ENCODE results near the gene PRR33.
"Not testable (repeated sequence)": the region's sequence is repeated elsewhere in the genome, so short reads cannot be mapped to it uniquely, and the experiment has no call there.

The PRR33 gene

GRCh38 chr11:1889941-1890855, 1.5 kb downstream of the PRR33 start:
- DNase-seq (ENCODE audit: low read depth in 2 of 2, low spot score in 1 of 2) = no peak

- DNase-seq (ENCODE audit: low read depth in 2 of 2, low spot score in 1 of 2) = peak; percentile 18 to 68
Measured at GRCh38 chr11:1889224-1889930, 2.3 kb downstream of the PRR33 start.

- DNase-seq (ENCODE audit: low read depth in 2 of 2, low spot score in 1 of 2) = no peak
Measured at GRCh38 chr11:1888811-1889210, 2.9 kb downstream of the PRR33 start.

GRCh38 chr11:1888347-1888753, 3.3 kb downstream of the PRR33 start:
- no peak for DNase-seq (ENCODE audit: low read depth in 2 of 2, low spot score in 1 of 2)

- DNase-seq (ENCODE audit: low read depth in 2 of 2, low spot score in 1 of 2) = no peak
Measured at GRCh38 chr11:1887451-1888346, 4.0 kb downstream of the PRR33 start.

- not testable (repeated sequence) for DNase-seq (ENCODE audit: low read depth in 2 of 2, low spot score in 1 of 2)
Measured at GRCh38 chr11:1886551-1886950, 5.1 kb downstream of the PRR33 start.

- no peak for DNase-seq (ENCODE audit: low read depth in 2 of 2, low spot score in 1 of 2)
Measured at GRCh38 chr11:1884303-1884700, 7.4 kb downstream of the PRR33 start.

GRCh38 chr11:1883346-1884302, 8.1 kb downstream of the PRR33 start:
- DNase-seq (ENCODE audit: low read depth in 2 of 2, low spot score in 1 of 2) = no peak

- DNase-seq (ENCODE audit: low read depth in 2 of 2, low spot score in 1 of 2) = peak; percentile 47 to 58
Measured at GRCh38 chr11:1882265-1883238, 9.1 kb downstream of the PRR33 start.

GRCh38 chr11:1881442-1882264, 10.0 kb downstream of the PRR33 start:
- DNase-seq (ENCODE audit: low read depth in 2 of 2, low spot score in 1 of 2) = no peak

GRCh38 chr11:1880746-1881441, 10.8 kb downstream of the PRR33 start:
- DNase-seq (ENCODE audit: low read depth in 2 of 2, low spot score in 1 of 2) = no peak

- no peak for DNase-seq (ENCODE audit: low read depth in 2 of 2, low spot score in 1 of 2)
Measured at GRCh38 chr11:1879941-1880720, 11.6 kb downstream of the PRR33 start.

GRCh38 chr11:1879342-1879940, 12.3 kb downstream of the PRR33 start:
- DNase-seq (ENCODE audit: low read depth in 2 of 2, low spot score in 1 of 2) = no peak

- DNase-seq (ENCODE audit: low read depth in 2 of 2, low spot score in 1 of 2) = no peak
Measured at GRCh38 chr11:1878137-1879031, 13.3 kb downstream of the PRR33 start.

Measured in stimulated activated CD8-positive, alpha-beta memory T cell treated with anti-CD3 and anti-CD28 coated beads, Interleukin-4, amount 100 ng/mL, for 4 hours (primary cell).